HEK293 (cell line): ENCODE measurements around the gene TRIM33.

Experiments
- CTCF ChIA-PET: fragments of 350-600 bp; formaldehyde crosslinking; extraction: SDS; loops from one replicate; lab custom pipeline; 2021; ENCODE audit warnings: antibody characterized with exemption; lab: Yijun Ruan, JAX
- POLR2A ChIA-PET: fragments of 300-600 bp; formaldehyde crosslinking; extraction: SDS; loops from one replicate; lab custom pipeline; 2020; ENCODE audit warnings: antibody characterized with exemption, inconsistent platforms; lab: Yijun Ruan, JAX
- H3K27ac ChIP-seq: fragments of 200-500 bp; sonication (Bioruptor generic); 2 replicates; pipeline ENCODE4 v1.5.1; 2014; ENCODE audit warnings: low read depth, low read length, control low read depth, inconsistent platforms; ENCODE audit errors: extremely low read depth
- H3K36me3 ChIP-seq, 2 experiments: fragments of 200-500 bp in 1 of 2; sonication (Bioruptor generic) in 1 of 2; 1 replicate in 1 of 2; 2 replicates in 1 of 2; pipeline ENCODE4 v1.5.1; 2014 to 2017; ENCODE audit warnings: inconsistent platforms in 2 of 2, low read length in 2 of 2; ENCODE audit not compliant: control insufficient read depth in 2 of 2, insufficient read depth in 1 of 2
- H3K4me1 ChIP-seq: fragments of 200-500 bp; sonication (Bioruptor generic); 2 replicates; pipeline ENCODE4 v1.5.1; 2014; ENCODE audit warnings: mild to moderate bottlenecking, low read length, inconsistent platforms; ENCODE audit not compliant: control insufficient read depth, insufficient read depth
- H3K4me3 ChIP-seq: 2 replicates; pipeline ENCODE4 v1.5.1; 2011; ENCODE audit warnings: low read depth, mild to moderate bottlenecking, control low read depth, low read length, moderate library complexity
- H3K9me3 ChIP-seq: fragments of 200-500 bp; sonication (Bioruptor generic); 2 replicates; pipeline ENCODE4 v1.5.1; 2014; ENCODE audit warnings: low read depth, low read length, inconsistent platforms; ENCODE audit not compliant: control insufficient read depth, insufficient read depth
- BCL11B ChIP-seq: fragments of 450-650 bp; formaldehyde crosslinking; IDR thresholded peaks from 2 replicates; pipeline ENCODE4 v1.5.1; 2016; ENCODE audit warnings: low read depth, missing biosample characterization, missing genetic modification characterization
- FEZF1 ChIP-seq: fragments of 450-650 bp; formaldehyde crosslinking; IDR thresholded peaks from 2 replicates; pipeline ENCODE4 v1.5.1; 2016; ENCODE audit warnings: missing biosample characterization, missing genetic modification characterization
- OVOL3 ChIP-seq: fragments of 450-650 bp; formaldehyde crosslinking; IDR thresholded peaks from 2 replicates; pipeline ENCODE4 v1.5.1; 2016; ENCODE audit warnings: missing biosample characterization, missing genetic modification characterization
- PRDM2 ChIP-seq: fragments of 450-650 bp; formaldehyde crosslinking; IDR thresholded peaks from 2 replicates; pipeline ENCODE4 v1.5.1; 2016; ENCODE audit warnings: missing biosample characterization, missing genetic modification characterization, borderline replicate concordance
- YY2 ChIP-seq: fragments of 450-650 bp; formaldehyde crosslinking; IDR thresholded peaks from 2 replicates; pipeline ENCODE4 v1.5.1; 2016; ENCODE audit warnings: missing biosample characterization, missing genetic modification characterization
- ZBTB17 ChIP-seq: fragments of 450-650 bp; formaldehyde crosslinking; IDR thresholded peaks from 2 replicates; pipeline ENCODE4 v1.5.1; 2016; ENCODE audit warnings: missing biosample characterization, missing genetic modification characterization
- ZBTB44 ChIP-seq: fragments of 450-650 bp; IDR thresholded peaks from 2 replicates; pipeline ENCODE4 v1.5.1; 2018; ENCODE audit warnings: missing biosample characterization, mild to moderate bottlenecking, missing genetic modification characterization
- ZBTB8A ChIP-seq: fragments of 450-650 bp; formaldehyde crosslinking; IDR thresholded peaks from 2 replicates; pipeline ENCODE4 v1.5.1; 2016; ENCODE audit warnings: missing biosample characterization, missing genetic modification characterization
- ZFP37 ChIP-seq: fragments of 450-650 bp; formaldehyde crosslinking; IDR thresholded peaks from 2 replicates; pipeline ENCODE4 v1.5.1; 2016; ENCODE audit warnings: missing biosample characterization, missing genetic modification characterization
- ZNF121 ChIP-seq: fragments of 450-650 bp; formaldehyde crosslinking; IDR thresholded peaks from 2 replicates; pipeline ENCODE4 v1.5.1; 2016; ENCODE audit warnings: missing biosample characterization, missing genetic modification characterization
- ZNF155 ChIP-seq: fragments of 450-650 bp; formaldehyde crosslinking; IDR thresholded peaks from 2 replicates; pipeline ENCODE4 v1.5.1; 2016; ENCODE audit warnings: missing biosample characterization, missing genetic modification characterization
- ZNF16 ChIP-seq: fragments of 450-650 bp; formaldehyde crosslinking; IDR thresholded peaks from 2 replicates; pipeline ENCODE4 v1.5.1; 2016; ENCODE audit warnings: low read depth, missing biosample characterization, missing genetic modification characterization
- ZNF221 ChIP-seq: fragments of 450-650 bp; formaldehyde crosslinking; IDR thresholded peaks from 2 replicates; pipeline ENCODE4 v1.5.1; 2017; ENCODE audit warnings: missing biosample characterization, missing genetic modification characterization, borderline replicate concordance
- ZNF548 ChIP-seq: fragments of 450-650 bp; formaldehyde crosslinking; IDR thresholded peaks from 2 replicates; pipeline ENCODE4 v1.5.1; 2016; ENCODE audit warnings: missing biosample characterization, missing genetic modification characterization
- ZNF571 ChIP-seq: fragments of 450-650 bp; formaldehyde crosslinking; IDR thresholded peaks from 2 replicates; pipeline ENCODE4 v1.5.0; 2017; ENCODE audit warnings: missing biosample characterization, missing genetic modification characterization
- ZNF585B ChIP-seq: fragments of 450-650 bp; formaldehyde crosslinking; IDR thresholded peaks from 2 replicates; pipeline ENCODE4 v1.5.1; 2016; ENCODE audit warnings: missing biosample characterization, missing genetic modification characterization
- ZNF600 ChIP-seq: fragments of 450-650 bp; formaldehyde crosslinking; IDR thresholded peaks from 2 replicates; pipeline ENCODE4 v1.5.1; 2016; ENCODE audit warnings: missing biosample characterization, missing genetic modification characterization
- ZNF645 ChIP-seq: fragments of 450-650 bp; formaldehyde crosslinking; IDR thresholded peaks from 2 replicates; pipeline ENCODE4; 2016; ENCODE audit warnings: missing biosample characterization, missing genetic modification characterization
- ZNF654 ChIP-seq: fragments of 450-650 bp; formaldehyde crosslinking; IDR thresholded peaks from 2 replicates; pipeline ENCODE4 v1.5.1; 2016; ENCODE audit warnings: low read depth, missing biosample characterization, missing genetic modification characterization
- ZNF677 ChIP-seq: fragments of 450-650 bp; IDR thresholded peaks from 2 replicates; pipeline ENCODE4 v1.5.0; 2018; ENCODE audit warnings: missing biosample characterization, mild to moderate bottlenecking, missing genetic modification characterization, moderate library complexity
- ZNF791 ChIP-seq: fragments of 450-650 bp; formaldehyde crosslinking; IDR thresholded peaks from 2 replicates; pipeline ENCODE4 v1.5.1; 2016; ENCODE audit warnings: missing biosample characterization, missing genetic modification characterization
- ZSCAN18 ChIP-seq: fragments of 450-650 bp; formaldehyde crosslinking; IDR thresholded peaks from 2 replicates; pipeline ENCODE4 v1.5.1; 2016; ENCODE audit warnings: missing biosample characterization, missing genetic modification characterization

TRIM33 gene

GRCh38 chr1:114472408-114472807, 38.6 kb downstream of the TRIM33 start:
- H3K4me1 ChIP-seq: no peaks in the 10 kb centered on the region
- no peak overlapping the region for H3K27ac ChIP-seq
- POLR2A ChIA-PET: interaction anchor here (0.7 kb wide), 1 partner anchor 82 kb away, joined by 4 read pairs; no protein-coding TSS in a partner anchor
- no peaks in the 10 kb centered on the region for H3K9me3 ChIP-seq
- no peaks in the 10 kb centered on the region; a peak in 1 of 3 replicates for H3K36me3 ChIP-seq
- no peak overlapping the region for H3K4me3 ChIP-seq
- CTCF ChIA-PET: no interaction called here
- no peak for TF ChIP-seq ZNF600 (tag by site-specific recombination)
- no peak for TF ChIP-seq ZNF585B (tag by site-specific recombination)
- no peak for TF ChIP-seq ZBTB8A (tag by site-specific recombination)
- no peak for TF ChIP-seq FEZF1 (tag by site-specific recombination)
- TF ChIP-seq ZNF221 (tag by site-specific recombination): no peak
- no peak for TF ChIP-seq ZNF155 (tag by site-specific recombination)
- TF ChIP-seq OVOL3 (tag by site-specific recombination): no peak

GRCh38 chr1:114470681-114471080, 40.3 kb downstream of the TRIM33 start:
- TF ChIP-seq ZNF121 (tag by site-specific recombination) (peak; percentile 74), BCL11B (tag by site-specific recombination) (no peak)
- Histone ChIP-seq H3K9me3 (no peaks in the 10 kb centered on the region), H3K36me3 (no peaks in the 10 kb centered on the region; a peak in 1 of 3 replicates), H3K27ac (no peak overlapping the region), H3K4me3 (no peak overlapping the region), H3K4me1 (no peaks in the 10 kb centered on the region)
- ChIA-PET CTCF (no interaction called here), POLR2A (no interaction called here)

GRCh38 chr1:114468710-114469468, 42.1 kb downstream of the TRIM33 start:
- H3K27ac ChIP-seq: no peak overlapping the region
- ChIA-PET POLR2A (no interaction called here), CTCF (interaction anchor here (0.6 to 0.7 kb wide), 2 partner anchors 30 to 1684 kb away, joined by 3 to 4 read pairs; no protein-coding TSS in a partner anchor)
- no peaks in the 10 kb centered on the region for H3K9me3 ChIP-seq
- no peaks in the 10 kb centered on the region; a peak in 1 of 3 replicates for H3K36me3 ChIP-seq
- no peaks in the 10 kb centered on the region for H3K4me1 ChIP-seq
- H3K4me3 ChIP-seq: no peak overlapping the region
- TF ChIP-seq ZNF645 (no peak), ZSCAN18 (tag by site-specific recombination) (no peak), ZNF654 (tag by site-specific recombination) (no peak; the same call in 1 of the 2 replicates), ZBTB17 (tag by site-specific recombination) (no peak), ZBTB44 (no peak), ZNF16 (no peak), ZNF571 (tag by site-specific recombination) (no peak), ZNF791 (tag by site-specific recombination) (no peak), ZNF548 (tag by site-specific recombination) (no peak), PRDM2 (tag by site-specific recombination) (no peak), YY2 (tag by site-specific recombination) (no peak), ZFP37 (tag by site-specific recombination) (no peak), ZNF677 (no peak)
